KMS-11 (cell line): ENCODE results near the gene DDX43.

Source experiments
- H2AFZ ChIP-seq: fragments of 200-600 bp; sonication (generic); 2 replicates; pipeline ENCODE4 v1.6.1; 2016; ENCODE audit warnings: antibody characterized with exemption, mixed run types, low read depth
- H3K27ac ChIP-seq: fragments of 200-600 bp; sonication (generic); 2 replicates; pipeline ENCODE4 v1.6.1; 2016; ENCODE audit warnings: mild to moderate bottlenecking, mixed run types
- H3K27me3 ChIP-seq: fragments of 200-600 bp; sonication (generic); 2 replicates; pipeline ENCODE4 v1.6.1; 2017; ENCODE audit warnings: mild to moderate bottlenecking, low read depth, mixed run types, moderate library complexity; ENCODE audit not compliant: insufficient read depth
- H3K36me3 ChIP-seq: fragments of 200-600 bp; sonication (generic); 2 replicates; pipeline ENCODE4 v1.6.1; 2017; ENCODE audit warnings: mild to moderate bottlenecking, mixed run types; ENCODE audit not compliant: insufficient read depth
- H3K4me1 ChIP-seq: fragments of 200-600 bp; sonication (generic); 2 replicates; pipeline ENCODE4 v1.6.1; 2016; ENCODE audit warnings: mild to moderate bottlenecking, low read depth, mixed run types; ENCODE audit not compliant: poor library complexity, severe bottlenecking
- H3K4me2 ChIP-seq: fragments of 200-600 bp; sonication (generic); 2 replicates; pipeline ENCODE4 v1.7.0; 2016; ENCODE audit warnings: mild to moderate bottlenecking, mixed run types
- H3K4me3 ChIP-seq: fragments of 200-600 bp; sonication (generic); IDR thresholded peaks from 2 replicates; pipeline ENCODE4 v1.6.1; 2017; ENCODE audit warnings: low read depth, low read length, mixed read lengths; ENCODE audit not compliant: insufficient read depth
- H3K79me2 ChIP-seq: fragments of 200-600 bp; sonication (generic); 2 replicates; pipeline ENCODE4 v1.6.1; 2016; ENCODE audit warnings: low read depth, mixed run types; ENCODE audit not compliant: insufficient read depth
- H3K9ac ChIP-seq: fragments of 200-600 bp; sonication (generic); 2 replicates; pipeline ENCODE4 v1.6.1; 2016; ENCODE audit warnings: mild to moderate bottlenecking, mixed run types
- H4K20me1 ChIP-seq: fragments of 200-600 bp; sonication (generic); 2 replicates; pipeline ENCODE4 v1.6.1; 2016; ENCODE audit warnings: mild to moderate bottlenecking, mixed run types; ENCODE audit not compliant: insufficient read depth
- TF ChIP-seq, protein P1 (sequence below): fragments of 200-600 bp; sonication (generic); conservative IDR thresholded peaks from 2 replicates; pipeline ENCODE4 v1.6.1; 2017; ENCODE audit warnings: low read depth, mild to moderate bottlenecking, antibody characterized with exemption, low read length, moderate library complexity, mixed read lengths

DDX43 gene

DNA sequence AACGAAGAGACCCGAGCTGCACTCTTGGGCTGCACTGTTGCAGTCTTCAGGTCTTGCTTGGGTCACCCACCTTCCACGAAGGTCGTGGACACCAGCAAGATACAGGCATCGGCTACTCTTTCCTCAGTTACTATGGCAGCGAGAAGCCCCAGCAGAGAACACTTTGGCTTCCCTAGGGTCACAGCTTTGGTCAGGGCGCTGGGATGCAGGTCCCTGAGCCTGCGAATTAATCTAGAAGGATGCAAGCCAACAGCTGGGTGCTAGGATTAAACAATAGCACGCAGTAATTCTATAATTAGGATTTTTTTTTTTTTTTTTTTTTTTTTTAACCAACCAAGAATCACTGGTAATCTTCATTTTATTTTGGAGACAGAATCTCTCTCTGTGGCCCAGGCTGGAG is 30.1 kb upstream of the DDX43 start:
- H2AFZ ChIP-seq: no peak overlapping the region
- H3K36me3 ChIP-seq: no peaks in the 10 kb centered on the region
- H3K79me2 ChIP-seq: no peaks in the 10 kb centered on the region
- TF ChIP-seq, protein P1, sequence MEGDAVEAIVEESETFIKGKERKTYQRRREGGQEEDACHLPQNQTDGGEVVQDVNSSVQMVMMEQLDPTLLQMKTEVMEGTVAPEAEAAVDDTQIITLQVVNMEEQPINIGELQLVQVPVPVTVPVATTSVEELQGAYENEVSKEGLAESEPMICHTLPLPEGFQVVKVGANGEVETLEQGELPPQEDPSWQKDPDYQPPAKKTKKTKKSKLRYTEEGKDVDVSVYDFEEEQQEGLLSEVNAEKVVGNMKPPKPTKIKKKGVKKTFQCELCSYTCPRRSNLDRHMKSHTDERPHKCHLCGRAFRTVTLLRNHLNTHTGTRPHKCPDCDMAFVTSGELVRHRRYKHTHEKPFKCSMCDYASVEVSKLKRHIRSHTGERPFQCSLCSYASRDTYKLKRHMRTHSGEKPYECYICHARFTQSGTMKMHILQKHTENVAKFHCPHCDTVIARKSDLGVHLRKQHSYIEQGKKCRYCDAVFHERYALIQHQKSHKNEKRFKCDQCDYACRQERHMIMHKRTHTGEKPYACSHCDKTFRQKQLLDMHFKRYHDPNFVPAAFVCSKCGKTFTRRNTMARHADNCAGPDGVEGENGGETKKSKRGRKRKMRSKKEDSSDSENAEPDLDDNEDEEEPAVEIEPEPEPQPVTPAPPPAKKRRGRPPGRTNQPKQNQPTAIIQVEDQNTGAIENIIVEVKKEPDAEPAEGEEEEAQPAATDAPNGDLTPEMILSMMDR: no peak
- H4K20me1 ChIP-seq: no peaks in the 10 kb centered on the region
- no peak overlapping the region for H3K4me2 ChIP-seq
- no peaks in the 10 kb centered on the region for H3K27me3 ChIP-seq
- H3K4me3 ChIP-seq: no peak overlapping the region
- H3K4me1 ChIP-seq: no peaks in the 10 kb centered on the region
- no peak overlapping the region for H3K27ac ChIP-seq
- H3K9ac ChIP-seq: no peak overlapping the region

DNA sequence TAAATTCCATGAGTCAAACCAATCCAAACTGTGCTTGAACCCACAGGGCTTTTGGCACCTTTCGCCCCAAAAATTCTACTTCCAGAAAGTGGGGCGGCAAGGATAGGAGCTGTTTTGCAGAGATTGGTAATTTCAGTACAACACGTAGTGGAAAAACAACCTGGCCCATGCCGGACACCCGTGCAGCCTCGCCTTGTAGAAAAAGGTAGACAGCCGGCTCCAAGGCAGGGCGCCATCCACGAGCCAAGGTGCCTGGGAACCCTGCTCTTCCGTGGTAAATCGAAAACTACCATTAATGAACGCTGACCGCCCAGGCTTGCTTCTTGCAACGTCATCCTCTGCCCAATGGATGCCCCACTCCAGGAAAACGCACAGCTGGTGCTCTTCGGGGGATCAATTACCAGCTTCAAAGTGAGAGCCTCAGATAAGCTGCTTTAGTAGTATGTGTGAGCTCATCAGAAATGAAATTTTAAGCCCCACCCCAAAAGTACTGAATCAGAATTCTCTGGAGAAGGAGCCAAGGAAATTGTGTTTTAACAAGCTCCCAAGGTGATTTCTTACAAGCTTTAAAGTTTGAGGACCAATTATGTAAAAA is 26.8 kb upstream of the DDX43 start:
- no peaks in the 10 kb centered on the region for H3K79me2 ChIP-seq
- no peak overlapping the region for H3K9ac ChIP-seq
- no peaks in the 10 kb centered on the region for H3K27me3 ChIP-seq
- H3K27ac ChIP-seq: no peak overlapping the region
- H3K4me3 ChIP-seq: no peak overlapping the region
- no peaks in the 10 kb centered on the region for H3K36me3 ChIP-seq
- H3K4me2 ChIP-seq: no peak overlapping the region
- H2AFZ ChIP-seq: no peak overlapping the region
- TF ChIP-seq, protein P1: no peak
- no peaks in the 10 kb centered on the region for H3K4me1 ChIP-seq
- H4K20me1 ChIP-seq: no peaks in the 10 kb centered on the region

DNA sequence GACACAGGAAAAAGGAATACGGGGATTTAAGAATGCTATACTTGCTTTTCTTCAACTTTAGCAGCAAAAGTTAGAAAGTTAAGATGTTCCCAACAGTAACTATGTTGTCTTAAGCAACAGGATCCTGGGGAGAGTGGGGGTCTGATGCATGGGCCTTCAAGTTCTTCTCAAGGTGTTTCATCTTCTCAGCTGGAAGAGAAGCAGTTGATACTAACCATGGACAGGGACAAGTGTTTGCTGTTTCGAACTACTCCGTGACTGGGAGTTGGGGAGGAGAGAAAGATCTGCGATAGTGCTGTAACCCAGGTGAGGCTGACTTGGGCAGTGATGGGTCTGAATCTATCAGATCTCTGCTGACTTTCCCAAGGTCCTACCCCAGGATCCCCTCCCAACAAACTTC is 26.0 kb upstream of the DDX43 start:
- no peaks in the 10 kb centered on the region for H3K79me2 ChIP-seq
- TF ChIP-seq, protein P1: no peak
- H3K4me3 ChIP-seq: no peak overlapping the region
- no peak overlapping the region for H2AFZ ChIP-seq
- no peak overlapping the region for H3K4me2 ChIP-seq
- H3K36me3 ChIP-seq: no peaks in the 10 kb centered on the region
- no peaks in the 10 kb centered on the region for H4K20me1 ChIP-seq
- H3K27ac ChIP-seq: no peak overlapping the region
- no peak overlapping the region for H3K9ac ChIP-seq
- no peaks in the 10 kb centered on the region for H3K4me1 ChIP-seq
- H3K27me3 ChIP-seq: no peaks in the 10 kb centered on the region

DNA sequence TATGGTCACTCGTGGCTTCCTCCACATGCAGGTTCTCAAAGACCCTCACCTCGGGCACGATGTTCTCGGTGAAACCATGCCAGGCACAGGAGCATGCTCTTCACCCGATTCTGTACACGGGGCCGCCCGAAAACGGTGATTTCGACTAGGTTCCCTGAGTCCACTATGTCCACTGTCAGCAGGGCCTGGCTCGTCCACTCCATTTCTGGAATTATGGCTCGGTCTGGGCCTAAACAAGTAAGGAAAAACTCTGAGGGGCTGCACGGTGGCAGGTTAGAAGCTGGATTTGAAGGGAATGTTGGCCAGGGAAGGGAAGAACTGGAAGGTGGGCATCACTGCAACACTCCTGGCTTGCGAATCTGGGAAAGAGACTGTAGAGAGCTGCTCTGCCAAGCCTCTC is 25.5 kb upstream of the DDX43 start:
- TF ChIP-seq, protein P1: no peak
- H2AFZ ChIP-seq: no peak overlapping the region
- H3K4me1 ChIP-seq: no peaks in the 10 kb centered on the region
- H3K27me3 ChIP-seq: no peaks in the 10 kb centered on the region
- H3K79me2 ChIP-seq: no peaks in the 10 kb centered on the region
- no peak overlapping the region for H3K27ac ChIP-seq
- no peaks in the 10 kb centered on the region for H3K36me3 ChIP-seq
- no peak overlapping the region for H3K4me3 ChIP-seq
- no peaks in the 10 kb centered on the region for H4K20me1 ChIP-seq
- H3K4me2 ChIP-seq: no peak overlapping the region
- no peak overlapping the region for H3K9ac ChIP-seq
